HL-60 (cell line): ENCODE measurements around the gene PRSS56.

ENCODE experiments used
- POLR2AphosphoS5 ChIP-seq: IDR thresholded peaks from 2 replicates; pipeline ENCODE4 v1.6.1; 2012; ENCODE audit warnings: low read depth
- TF ChIP-seq, protein P1 (sequence below): IDR thresholded peaks from one replicate; pipeline ENCODE4 v1.5.1; 2011; ENCODE audit warnings: low read length, control low read depth, inconsistent platforms; ENCODE audit not compliant: insufficient read depth

DNA sequence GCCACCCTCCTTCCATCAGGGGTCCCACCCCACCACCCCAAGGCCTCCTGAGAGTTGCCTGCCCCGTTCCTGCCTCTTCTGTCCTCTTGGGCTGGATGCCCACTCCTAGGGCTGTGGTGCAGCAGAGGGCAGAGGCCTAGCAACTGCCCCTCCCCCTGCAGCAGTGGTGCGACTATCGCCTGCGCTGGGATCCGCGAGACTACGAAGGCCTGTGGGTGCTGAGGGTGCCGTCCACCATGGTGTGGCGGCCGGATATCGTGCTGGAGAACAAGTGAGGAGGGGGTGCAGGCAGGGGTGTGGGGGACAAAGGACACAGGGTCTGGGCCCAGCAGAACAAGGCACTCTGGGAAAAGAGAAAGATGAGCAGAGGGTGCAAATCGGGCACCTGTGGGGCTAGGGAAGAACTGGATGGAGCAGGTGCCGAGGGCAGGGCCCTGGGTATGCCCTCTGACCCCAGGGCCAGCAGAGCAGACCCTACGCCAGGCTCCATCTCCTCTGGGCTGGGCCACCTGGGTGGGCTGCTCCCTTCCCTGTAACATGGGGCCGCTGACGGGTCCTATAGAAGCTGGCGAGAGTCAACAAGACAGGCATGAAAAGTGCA lies 20.4 kb downstream of the PRSS56 start:
- TF ChIP-seq, protein P1, sequence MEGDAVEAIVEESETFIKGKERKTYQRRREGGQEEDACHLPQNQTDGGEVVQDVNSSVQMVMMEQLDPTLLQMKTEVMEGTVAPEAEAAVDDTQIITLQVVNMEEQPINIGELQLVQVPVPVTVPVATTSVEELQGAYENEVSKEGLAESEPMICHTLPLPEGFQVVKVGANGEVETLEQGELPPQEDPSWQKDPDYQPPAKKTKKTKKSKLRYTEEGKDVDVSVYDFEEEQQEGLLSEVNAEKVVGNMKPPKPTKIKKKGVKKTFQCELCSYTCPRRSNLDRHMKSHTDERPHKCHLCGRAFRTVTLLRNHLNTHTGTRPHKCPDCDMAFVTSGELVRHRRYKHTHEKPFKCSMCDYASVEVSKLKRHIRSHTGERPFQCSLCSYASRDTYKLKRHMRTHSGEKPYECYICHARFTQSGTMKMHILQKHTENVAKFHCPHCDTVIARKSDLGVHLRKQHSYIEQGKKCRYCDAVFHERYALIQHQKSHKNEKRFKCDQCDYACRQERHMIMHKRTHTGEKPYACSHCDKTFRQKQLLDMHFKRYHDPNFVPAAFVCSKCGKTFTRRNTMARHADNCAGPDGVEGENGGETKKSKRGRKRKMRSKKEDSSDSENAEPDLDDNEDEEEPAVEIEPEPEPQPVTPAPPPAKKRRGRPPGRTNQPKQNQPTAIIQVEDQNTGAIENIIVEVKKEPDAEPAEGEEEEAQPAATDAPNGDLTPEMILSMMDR = no peak
- TF ChIP-seq POLR2AphosphoS5 = no peak
